HUES64 (cell line): Measurements from ENCODE around the gene DDX1.

Experiments
- H3K27ac ChIP-seq: 2 replicates; pipeline ENCODE4 v1.7.0; 2013; ENCODE audit warnings: low read depth, low read length, inconsistent platforms
- H3K27me3 ChIP-seq: 2 replicates; pipeline ENCODE4 v1.6.1; 2013; ENCODE audit warnings: mild to moderate bottlenecking, low read length; ENCODE audit not compliant: insufficient read depth
- H3K36me3 ChIP-seq: 2 replicates; pipeline ENCODE4 v1.6.1; 2013; ENCODE audit warnings: mild to moderate bottlenecking, low read length; ENCODE audit not compliant: insufficient read depth
- H3K4me1 ChIP-seq: 2 replicates; pipeline ENCODE4 v1.6.1; 2013; ENCODE audit warnings: mild to moderate bottlenecking, low read length, moderate library complexity; ENCODE audit not compliant: insufficient read depth
- H3K4me3 ChIP-seq: 2 replicates; pipeline ENCODE4 v1.5.1; 2013; ENCODE audit warnings: mild to moderate bottlenecking, low read length, moderate library complexity
- H3K9ac ChIP-seq: 2 replicates; pipeline ENCODE4 v1.6.1; 2013; ENCODE audit warnings: mild to moderate bottlenecking, low read depth, low read length
- H3K9me3 ChIP-seq: 2 replicates; pipeline ENCODE4 v1.6.1; 2013; ENCODE audit warnings: low read depth, low read length; ENCODE audit not compliant: insufficient read depth
- WGBS: fragments of 150-250, 120-280 bp; methylation state at CpG from one replicate; pipeline ENCODE4 v1.1.7; 2013; ENCODE audit warnings: missing lambda C conversion rate; 5-methylcytosine and 5-hydroxymethylcytosine counted together

DDX1 gene

DNA sequence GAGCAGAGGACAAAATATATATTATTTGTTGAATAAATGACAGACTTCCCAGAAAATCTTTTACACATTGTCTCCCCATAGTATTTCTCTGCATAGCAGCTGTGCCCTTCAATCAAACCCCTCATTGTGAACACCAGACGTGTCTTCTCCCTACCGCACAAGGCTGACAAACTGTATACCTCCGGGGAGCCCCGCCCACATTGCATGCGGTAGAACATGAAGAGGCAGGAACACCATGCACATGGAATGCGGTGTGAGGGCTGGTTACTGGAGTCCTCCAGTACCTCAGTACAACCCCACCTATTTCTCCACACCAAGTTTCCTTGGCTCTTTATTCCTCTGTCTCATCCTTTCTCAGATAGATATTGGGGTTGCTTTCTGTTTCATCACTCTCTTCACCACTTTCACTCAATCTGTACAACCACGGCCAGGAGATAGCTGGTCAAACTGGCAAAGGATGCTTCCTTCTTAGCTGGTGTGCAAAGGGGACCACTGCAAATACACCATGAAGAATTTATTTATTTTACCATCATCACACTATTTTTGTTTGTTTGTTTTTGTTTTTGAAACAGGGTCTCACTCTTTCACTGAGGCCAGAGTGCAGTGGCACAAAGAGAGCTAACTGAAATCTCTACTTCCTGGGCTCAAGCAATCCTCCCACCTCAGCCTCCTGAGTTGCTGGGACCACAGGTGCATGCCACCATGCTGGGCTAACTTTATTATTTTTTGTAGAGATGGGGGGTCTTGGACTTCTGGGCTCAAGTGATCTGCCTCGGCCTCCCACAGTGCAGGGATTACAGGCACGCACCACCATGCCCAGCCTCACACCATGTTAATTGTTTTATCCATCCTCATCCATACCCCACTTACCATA is 28.2 kb upstream of the DDX1 start:
- H3K4me3 ChIP-seq, result no peak overlapping the region
- no peaks in the 10 kb centered on the region for H3K27me3 ChIP-seq
- H3K9ac ChIP-seq, result no peak overlapping the region
- no peaks in the 10 kb centered on the region for H3K9me3 ChIP-seq
- H3K27ac ChIP-seq, result no peak overlapping the region
- no peaks in the 10 kb centered on the region for H3K36me3 ChIP-seq
- 95% methylated on average over 9 of the region's 9 CpGs for WGBS
- peaks cover 16% of the 10 kb centered on the region; the same call in 1 of the 2 replicates for H3K4me1 ChIP-seq

DNA sequence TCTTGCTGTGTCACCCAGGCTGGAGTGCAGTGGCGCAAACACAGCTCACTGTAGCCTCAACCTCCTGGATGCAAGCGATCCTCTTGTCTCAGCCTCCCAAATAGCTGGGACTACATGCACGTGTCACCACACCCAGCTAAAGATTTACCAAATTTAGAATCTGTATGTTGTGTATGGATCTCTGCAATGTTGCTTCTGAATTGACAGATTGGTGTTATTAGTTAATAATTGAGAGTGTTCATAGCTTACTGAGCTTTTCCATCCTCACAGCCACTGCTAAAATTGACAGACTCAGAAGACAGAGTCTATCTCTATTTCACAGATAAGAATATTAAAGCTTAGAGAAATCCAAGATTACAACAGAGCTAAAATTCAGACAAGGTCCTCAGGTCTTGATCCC is 26.3 kb upstream of the DDX1 start:
- H3K9ac ChIP-seq, result no peak overlapping the region
- no peak overlapping the region for H3K27ac ChIP-seq
- no peaks in the 10 kb centered on the region for H3K27me3 ChIP-seq
- no peak overlapping the region for H3K4me3 ChIP-seq
- no peaks in the 10 kb centered on the region for H3K36me3 ChIP-seq
- no peaks in the 10 kb centered on the region for H3K9me3 ChIP-seq
- WGBS, result 95% methylated on average over 2 of the region's 3 CpGs
- peaks cover 11% of the 10 kb centered on the region; the same call in 1 of the 2 replicates for H3K4me1 ChIP-seq

DNA sequence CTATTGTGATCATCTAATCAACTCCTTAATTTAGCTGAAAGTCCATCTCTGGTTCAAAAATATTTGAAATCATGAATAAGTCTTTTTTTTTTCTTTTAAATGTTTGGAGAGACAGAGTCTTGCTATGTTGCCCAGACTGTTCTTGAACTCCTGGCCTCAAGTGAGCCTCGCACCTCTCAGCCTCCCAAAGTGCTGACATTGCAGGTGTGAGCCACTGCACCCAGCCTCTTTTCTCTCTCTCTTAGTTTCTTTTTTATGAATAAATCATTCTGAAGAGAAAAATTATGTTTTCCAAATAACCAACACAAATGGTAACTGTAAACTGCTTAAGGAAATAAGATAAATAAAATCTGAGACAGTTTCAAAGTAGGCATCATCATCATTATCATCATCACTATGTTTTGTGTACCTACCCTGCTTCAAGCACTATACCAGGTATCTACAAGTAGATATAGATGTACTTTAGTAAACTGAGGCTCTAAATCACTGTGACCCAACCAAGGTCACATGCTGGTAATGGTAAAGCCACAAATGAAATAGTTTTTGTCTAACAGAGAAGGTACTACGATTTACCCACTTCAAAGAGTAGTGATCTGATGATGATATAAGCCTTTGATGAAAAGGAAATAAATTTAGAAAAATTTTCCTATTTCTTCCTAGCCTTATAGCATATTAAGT is 25.5 kb upstream of the DDX1 start:
- Histone ChIP-seq H3K27me3 (no peaks in the 10 kb centered on the region), H3K4me1 (peaks cover 11% of the 10 kb centered on the region; the same call in 1 of the 2 replicates), H3K4me3 (no peak overlapping the region), H3K27ac (no peak overlapping the region), H3K36me3 (no peaks in the 10 kb centered on the region), H3K9me3 (no peaks in the 10 kb centered on the region), H3K9ac (no peak overlapping the region)
- WGBS, result 0% methylated on average over 1 of the region's 2 CpGs

DNA sequence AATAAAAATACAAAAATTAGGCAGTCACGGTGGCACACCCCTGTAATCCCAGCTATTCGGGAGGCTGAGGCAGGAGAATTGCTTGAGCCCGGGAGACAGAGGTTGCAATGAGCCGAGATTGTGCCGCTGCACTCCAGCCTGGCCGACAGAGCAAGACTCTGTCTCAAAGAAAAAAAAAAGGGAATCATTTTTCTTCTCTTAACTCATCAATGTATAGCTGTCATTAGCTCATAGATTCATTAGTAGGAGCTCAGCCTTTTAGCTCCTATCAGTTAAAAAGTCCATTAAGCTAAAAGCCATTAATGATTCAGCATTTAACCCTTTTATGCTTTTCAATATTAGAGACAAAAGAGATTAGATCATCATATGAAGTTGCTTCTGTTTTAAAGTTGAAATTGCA is 24.8 kb upstream of the DDX1 start:
- Histone ChIP-seq H3K36me3 (no peaks in the 10 kb centered on the region), H3K4me3 (no peak overlapping the region), H3K27ac (no peak overlapping the region), H3K4me1 (peaks cover 5% of the 10 kb centered on the region; the same call in 1 of the 2 replicates), H3K27me3 (no peaks in the 10 kb centered on the region), H3K9me3 (no peaks in the 10 kb centered on the region), H3K9ac (no peak overlapping the region)
- WGBS, result 95% methylated on average over 6 of the region's 6 CpGs

DNA sequence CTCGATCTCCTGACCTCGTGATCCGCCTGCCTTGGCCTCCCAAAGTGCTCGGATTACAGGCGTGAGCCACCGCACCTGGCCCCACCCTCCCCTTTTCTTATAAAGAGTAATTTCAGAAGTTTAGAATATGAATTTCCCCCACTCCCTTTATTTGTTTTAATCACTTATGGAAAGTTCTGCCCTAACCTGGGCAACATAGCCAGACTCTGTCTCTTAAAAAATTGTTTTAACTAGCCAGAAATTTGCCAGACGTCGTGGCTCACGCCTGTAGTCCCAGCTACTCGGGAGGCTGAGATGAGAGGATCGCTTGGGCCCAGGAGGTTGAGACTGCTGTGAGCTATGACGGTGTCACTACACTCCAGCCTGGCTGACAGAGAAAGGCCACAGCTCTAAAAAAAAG is 22.8 kb upstream of the DDX1 start:
- 97% methylated on average over 12 of the region's 12 CpGs for WGBS
- no peaks in the 10 kb centered on the region; the same call in 1 of the 2 replicates for H3K4me1 ChIP-seq
- no peaks in the 10 kb centered on the region for H3K36me3 ChIP-seq
- H3K27me3 ChIP-seq, result no peaks in the 10 kb centered on the region
- no peak overlapping the region for H3K4me3 ChIP-seq
- no peak overlapping the region for H3K9ac ChIP-seq
- no peak overlapping the region for H3K27ac ChIP-seq
- H3K9me3 ChIP-seq, result no peaks in the 10 kb centered on the region

DNA sequence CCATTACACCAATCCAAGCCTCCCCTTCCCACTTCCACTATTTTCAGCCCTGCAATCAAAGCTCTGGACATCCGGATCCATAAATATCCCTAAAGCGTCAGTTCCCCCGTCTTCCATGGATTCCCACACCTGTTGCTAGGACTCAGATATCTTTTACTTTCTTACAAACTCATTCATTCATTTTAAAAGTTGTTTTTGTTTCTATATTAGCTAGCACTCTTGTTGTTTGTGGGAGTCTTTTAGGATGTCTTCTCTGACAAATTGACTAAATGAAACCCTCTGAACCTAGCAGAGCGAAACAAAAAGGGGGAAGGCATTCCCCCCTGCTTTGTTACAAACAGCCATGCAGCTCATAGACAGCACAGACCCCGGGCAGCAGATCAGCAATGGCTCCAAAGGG is 21.6 kb upstream of the DDX1 start:
- WGBS, result 90% methylated on average over 5 of the region's 5 CpGs

DNA sequence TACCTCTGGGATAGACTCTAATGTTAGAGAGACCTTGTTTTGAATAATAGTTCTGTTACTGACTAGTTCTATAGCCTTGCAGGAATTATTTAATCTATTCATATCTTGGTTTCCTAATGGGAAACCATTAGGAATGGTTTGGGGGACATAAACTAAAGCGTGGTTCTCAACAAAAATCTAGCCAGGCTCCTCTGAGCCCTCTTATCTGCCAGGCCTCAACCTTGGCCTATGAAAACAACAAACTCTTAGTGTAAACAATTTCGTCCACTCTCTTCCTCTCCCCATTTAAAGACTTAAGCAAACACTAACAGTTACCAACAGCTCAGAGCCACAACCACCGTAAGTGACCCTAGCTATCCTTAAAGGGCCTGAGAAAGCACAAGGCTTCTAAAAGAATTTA is 19.9 kb upstream of the DDX1 start:
- 80% methylated on average over 3 of the region's 3 CpGs for WGBS
- H3K36me3 ChIP-seq, result no peaks in the 10 kb centered on the region
- no peaks in the 10 kb centered on the region for H3K27me3 ChIP-seq
- no peaks in the 10 kb centered on the region for H3K9me3 ChIP-seq
- H3K4me3 ChIP-seq, result no peak overlapping the region
- H3K4me1 ChIP-seq, result no peaks in the 10 kb centered on the region; the same call in 1 of the 2 replicates
- H3K9ac ChIP-seq, result no peak overlapping the region
- no peak overlapping the region for H3K27ac ChIP-seq

More for the DNA sequence above, 21.6 kb upstream of the DDX1 start:
- H3K9me3 ChIP-seq, result no peaks in the 10 kb centered on the region
- no peaks in the 10 kb centered on the region; the same call in 1 of the 2 replicates for H3K4me1 ChIP-seq
- no peaks in the 10 kb centered on the region for H3K27me3 ChIP-seq
- no peaks in the 10 kb centered on the region for H3K36me3 ChIP-seq
- no peak overlapping the region for H3K4me3 ChIP-seq
- no peak overlapping the region for H3K27ac ChIP-seq
- no peak overlapping the region for H3K9ac ChIP-seq

DNA sequence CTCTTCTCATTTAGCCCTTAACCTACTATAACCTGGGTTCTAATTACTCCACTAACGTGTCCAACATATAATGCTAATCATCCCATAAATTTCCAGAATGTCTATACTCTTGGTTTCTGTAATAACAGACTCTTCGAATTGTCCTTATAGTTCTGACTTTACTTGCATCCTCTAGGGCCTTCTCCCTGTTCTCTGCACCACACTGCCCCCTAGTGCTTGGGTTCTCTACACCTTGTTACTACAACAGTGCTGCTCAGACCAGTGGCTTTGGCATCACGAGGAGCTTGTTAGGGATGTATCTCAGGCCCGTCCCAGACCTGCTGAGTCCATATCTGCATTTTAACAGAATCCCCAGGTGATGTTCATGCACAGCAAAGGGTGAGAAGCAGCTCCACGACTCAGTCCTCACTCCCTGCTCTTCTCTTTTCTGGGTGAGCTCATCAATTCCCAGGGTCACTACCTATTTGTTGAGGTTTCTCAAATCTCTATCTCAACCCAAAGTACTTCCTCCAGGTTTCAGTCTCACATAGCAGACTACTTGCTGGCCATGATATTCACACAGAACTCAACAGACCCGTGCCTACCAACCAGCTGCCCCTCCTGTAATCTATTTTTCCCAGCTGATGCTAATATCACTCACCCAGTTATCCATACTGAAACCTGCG is 14.5 kb upstream of the DDX1 start:
- no peak overlapping the region for H3K9ac ChIP-seq
- WGBS, result 31% methylated on average over 7 of the region's 7 CpGs
- H3K27ac ChIP-seq, result no peak overlapping the region
- H3K36me3 ChIP-seq, result no peaks in the 10 kb centered on the region
- H3K27me3 ChIP-seq, result no peaks in the 10 kb centered on the region
- no peaks in the 10 kb centered on the region for H3K9me3 ChIP-seq
- H3K4me3 ChIP-seq, result no peak overlapping the region
- H3K4me1 ChIP-seq, result peaks cover 9% of the 10 kb centered on the region; the same call in 1 of the 2 replicates

DNA sequence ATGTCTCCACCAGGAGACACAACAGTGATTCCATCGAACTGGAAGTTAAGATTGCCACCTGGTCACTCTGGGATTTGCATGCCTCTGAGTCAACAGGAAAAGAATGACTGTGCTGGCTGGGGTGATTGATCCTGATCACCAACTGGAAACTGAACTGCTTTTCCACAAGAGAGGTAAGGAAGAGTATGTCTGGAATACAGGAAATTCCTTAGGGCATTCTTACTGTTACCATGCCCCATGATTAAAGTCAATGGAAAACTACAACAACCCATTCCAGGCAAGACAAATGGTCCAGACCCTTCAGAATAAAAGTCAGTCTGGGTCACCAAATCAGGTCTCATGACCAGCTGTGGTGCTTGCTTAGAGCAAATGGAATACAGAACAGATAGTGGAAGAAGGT is 12.0 kb upstream of the DDX1 start:
- H3K27ac ChIP-seq, result no peak overlapping the region
- no peaks in the 10 kb centered on the region for H3K27me3 ChIP-seq
- WGBS, result 63% methylated on average over 1 of the region's 1 CpG
- H3K36me3 ChIP-seq, result no peaks in the 10 kb centered on the region
- H3K9me3 ChIP-seq, result no peaks in the 10 kb centered on the region
- no peak overlapping the region for H3K9ac ChIP-seq
- peaks cover 9% of the 10 kb centered on the region; the same call in 1 of the 2 replicates for H3K4me1 ChIP-seq
- H3K4me3 ChIP-seq, result no peak overlapping the region

DNA sequence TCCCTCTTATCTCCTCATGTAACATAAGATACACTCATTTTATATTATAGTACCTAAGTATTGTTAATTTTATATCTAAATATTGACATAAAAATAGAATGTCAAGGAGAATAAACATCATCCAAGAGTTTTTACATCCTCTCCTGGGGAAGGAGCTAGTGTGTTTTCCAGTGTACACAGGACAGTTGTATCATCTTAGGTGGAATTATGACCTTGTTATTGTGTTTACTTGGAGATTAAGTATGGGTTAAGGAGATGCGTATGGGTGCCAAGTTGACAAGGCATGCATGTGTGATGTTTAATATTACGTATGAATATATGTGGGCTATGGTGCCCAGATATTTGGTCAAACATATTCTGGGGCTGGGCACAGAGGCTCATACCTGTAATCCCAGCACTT is 11.2 kb upstream of the DDX1 start:
- no peak overlapping the region for H3K4me3 ChIP-seq
- no peaks in the 10 kb centered on the region for H3K27me3 ChIP-seq
- no peak overlapping the region for H3K9ac ChIP-seq
- 93% methylated on average over 2 of the region's 2 CpGs for WGBS
- H3K27ac ChIP-seq, result no peak overlapping the region
- no peaks in the 10 kb centered on the region for H3K9me3 ChIP-seq
- no peaks in the 10 kb centered on the region for H3K36me3 ChIP-seq
- peaks cover 9% of the 10 kb centered on the region; the same call in 1 of the 2 replicates for H3K4me1 ChIP-seq
